Colon (tissue), 2 donors: ENCODE data around the gene RAE1.

Source experiments
- FAIRE-seq: peaks from 2 replicates; lab custom pipeline; 2012; peaks lifted over from hg19 to GRCh38; lab: Jason Lieb, UNC
- donor health status: control.
- donor health status: control.

Gene RAE1

DNA sequence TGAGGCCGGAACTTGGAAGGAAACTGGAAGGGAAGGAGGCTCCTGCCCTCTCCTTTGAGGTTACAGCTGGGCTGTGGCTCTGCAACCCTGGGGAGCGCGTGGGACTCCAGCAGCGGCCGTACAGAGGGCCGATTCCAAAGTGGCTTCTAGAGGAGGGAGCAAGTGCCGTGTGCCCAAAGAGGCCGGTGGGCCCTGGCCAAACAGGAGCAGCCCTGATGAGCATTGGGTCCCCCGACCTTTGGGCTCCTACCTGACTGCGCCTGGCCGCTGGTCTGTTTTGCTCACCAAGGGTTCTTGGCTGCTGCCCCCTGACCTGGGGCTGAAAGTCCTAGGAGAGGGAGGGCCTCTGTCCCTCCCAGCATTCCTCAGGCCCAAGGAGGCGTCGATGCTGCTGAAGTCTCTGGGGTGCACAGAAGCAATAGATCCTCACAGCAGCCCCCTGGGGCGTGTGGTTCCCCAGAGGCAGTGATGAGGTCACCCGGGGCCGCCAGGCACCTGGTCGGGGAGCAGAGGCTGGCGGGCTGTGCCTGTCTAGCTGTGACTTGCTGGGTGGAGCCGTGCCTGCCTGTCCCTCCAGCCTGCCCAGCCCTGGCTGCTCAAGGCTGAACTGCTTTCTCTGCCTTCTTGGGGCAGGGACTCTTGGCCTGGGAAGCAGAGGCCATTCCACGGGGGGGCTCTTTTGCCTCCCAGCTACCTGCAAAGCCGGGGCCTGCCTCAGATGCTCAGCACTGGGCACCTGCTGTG lies 49.9 kb downstream of the RAE1 start:
- FAIRE-seq: no peak

GRCh38 chr20:57401565-57401918 lies 50.5 kb downstream of the RAE1 start:
- FAIRE-seq: no peak

DNA sequence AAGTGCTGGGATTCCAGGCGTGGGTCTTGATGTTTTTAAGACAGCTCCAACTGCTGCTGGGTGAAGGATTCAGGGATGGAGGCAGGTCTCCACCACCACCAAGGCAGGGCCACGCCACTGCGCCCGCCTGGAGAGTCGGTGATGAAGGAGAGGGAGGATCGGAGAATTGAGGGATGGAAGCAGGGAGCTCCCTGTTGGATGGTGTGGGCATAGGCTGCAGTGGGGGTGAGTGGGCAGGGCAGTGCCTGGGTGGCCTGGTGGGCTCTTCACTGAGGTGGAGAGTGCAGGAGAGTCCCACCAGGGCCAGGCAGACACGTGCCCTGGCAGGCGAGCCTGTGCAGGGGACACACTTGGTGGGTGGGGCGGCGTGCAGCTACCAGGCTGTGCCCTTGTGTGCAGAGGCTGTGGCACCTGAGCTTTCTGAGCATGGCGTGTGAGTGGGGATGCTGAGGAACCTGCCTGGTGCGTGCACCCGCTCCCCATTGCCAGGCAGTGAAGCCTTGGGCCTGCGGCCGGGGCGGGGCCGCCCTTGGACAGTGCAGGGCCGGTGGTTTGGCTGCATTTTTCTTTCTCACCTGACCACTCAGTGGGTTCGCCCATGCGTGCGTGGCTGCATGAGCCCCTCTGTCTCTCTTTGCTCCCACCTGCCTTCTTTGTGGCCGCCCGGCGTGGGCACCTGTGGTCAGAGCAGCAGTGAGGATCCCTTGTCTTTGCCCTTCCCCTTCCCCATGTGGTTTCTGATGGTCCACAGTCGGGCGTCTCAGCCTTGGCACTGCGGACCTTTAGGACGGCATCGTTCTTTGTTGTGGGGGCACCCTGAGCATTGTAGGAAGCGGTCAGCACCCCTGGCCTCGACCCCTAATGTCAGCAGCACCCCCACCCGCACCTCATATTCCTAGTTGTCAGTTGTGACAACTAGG lies 51.4 kb downstream of the RAE1 start:
- FAIRE-seq: no peak

DNA sequence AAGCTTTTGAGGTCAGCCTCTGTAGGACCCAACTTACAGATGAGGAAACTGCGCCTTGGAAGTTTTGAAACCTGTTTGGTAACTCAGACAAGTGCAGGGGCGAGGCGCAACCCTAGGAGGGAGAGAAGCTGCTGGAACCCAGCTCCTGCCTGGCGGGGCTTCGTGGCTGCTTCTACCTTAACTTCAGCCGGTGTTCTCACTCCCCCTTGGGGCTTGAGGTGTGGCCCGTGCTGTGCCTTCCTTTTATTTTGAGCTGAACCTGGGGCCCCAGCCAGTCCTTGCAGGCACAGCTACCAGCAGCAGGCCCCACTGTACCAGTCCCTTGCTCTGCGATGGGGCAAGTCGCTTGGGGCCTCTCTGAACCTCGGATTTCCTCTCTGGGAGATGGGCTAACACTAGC lies 52.2 kb downstream of the RAE1 start:
- FAIRE-seq: no peak

GRCh38 chr20:57404006-57404405 lies 53.0 kb downstream of the RAE1 start:
- no peak for FAIRE-seq

- no peak for FAIRE-seq
Measured at GRCh38 chr20:57404419-57405072, 53.5 kb downstream of the RAE1 start.

DNA sequence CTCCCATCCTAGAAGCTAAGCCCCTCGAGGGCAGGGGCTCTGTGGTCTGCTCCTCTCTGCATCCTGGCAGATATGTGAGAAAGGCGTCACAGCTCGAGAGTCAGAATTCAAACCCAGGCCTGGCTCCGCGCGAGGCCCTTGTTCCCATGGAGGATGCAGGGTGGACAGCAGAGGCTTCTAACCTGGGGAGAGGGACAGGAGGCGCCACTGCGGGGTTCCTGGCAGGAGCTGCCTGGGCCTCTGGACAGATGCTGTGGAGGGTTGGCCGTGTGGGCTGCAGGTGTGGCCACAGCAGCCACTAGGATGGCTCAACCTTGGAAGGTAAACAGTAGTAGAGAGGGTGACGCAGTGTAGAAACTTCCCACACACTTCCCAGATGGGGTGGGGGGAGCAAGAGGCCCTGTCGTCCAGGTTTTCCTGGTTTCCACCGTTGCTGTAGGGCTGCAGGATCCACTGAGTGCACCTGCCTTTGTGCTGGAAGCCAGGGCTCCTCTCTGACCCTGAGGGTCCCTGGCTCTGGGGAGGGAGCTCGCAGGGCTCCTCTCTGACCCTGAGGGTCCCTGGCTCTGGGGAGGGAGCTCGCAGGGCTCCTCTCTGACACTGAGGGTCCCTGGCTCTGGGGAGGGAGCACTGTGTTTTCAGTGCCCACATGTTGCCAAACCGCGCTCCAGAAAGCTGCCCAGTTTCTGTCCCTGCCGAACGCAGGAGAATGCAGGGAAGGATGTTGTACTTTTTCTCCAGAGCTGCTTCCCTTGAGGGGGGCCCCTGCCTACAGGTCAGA lies 54.4 kb downstream of the RAE1 start:
- FAIRE-seq: no peak

GRCh38 chr20:57407541-57407956 lies 56.5 kb downstream of the RAE1 start:
- no peak for FAIRE-seq

GRCh38 chr20:57408131-57408530 lies 57.1 kb downstream of the RAE1 start:
- FAIRE-seq: no peak

DNA sequence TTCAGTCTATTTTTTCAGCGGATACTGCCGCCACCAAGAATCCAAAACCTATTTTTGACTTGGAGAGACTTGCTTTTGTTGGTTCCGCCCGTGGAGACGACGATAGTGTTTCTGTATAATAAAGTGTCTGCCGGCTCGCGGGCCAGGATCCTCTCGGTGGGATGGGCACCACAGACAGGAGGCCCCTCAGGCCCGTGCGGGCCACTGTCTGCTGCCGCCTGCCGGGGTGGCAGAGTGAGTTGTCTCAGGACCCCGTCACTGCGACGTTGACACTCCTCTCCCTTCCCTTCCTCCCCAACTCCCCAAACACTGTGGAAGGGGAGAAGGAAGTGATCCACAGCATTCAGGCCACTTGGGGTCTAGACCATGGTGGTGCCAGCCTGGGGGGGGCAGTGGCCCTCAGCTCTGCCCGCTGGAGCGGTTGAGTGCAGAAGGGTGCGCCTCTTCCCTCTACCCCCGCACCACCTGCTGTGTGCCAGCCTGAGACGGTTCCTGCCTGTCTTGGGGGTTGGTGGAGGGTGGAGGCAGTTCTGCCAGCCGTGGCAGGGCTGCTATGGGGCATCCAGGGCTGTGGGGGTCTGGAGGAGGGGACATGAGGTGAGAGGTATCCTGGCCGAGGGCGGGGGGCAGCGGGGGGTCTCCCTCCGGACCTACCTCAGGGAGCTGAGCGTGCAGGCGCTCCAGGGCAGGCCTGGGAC lies 57.6 kb downstream of the RAE1 start:
- FAIRE-seq: no peak

GRCh38 chr20:57409316-57409671 lies 58.2 kb downstream of the RAE1 start:
- no peak for FAIRE-seq

- no peak for FAIRE-seq
Measured at GRCh38 chr20:57409672-57410397, 58.8 kb downstream of the RAE1 start.

- FAIRE-seq: no peak
Measured at GRCh38 chr20:57410398-57410920, 59.4 kb downstream of the RAE1 start.

DNA sequence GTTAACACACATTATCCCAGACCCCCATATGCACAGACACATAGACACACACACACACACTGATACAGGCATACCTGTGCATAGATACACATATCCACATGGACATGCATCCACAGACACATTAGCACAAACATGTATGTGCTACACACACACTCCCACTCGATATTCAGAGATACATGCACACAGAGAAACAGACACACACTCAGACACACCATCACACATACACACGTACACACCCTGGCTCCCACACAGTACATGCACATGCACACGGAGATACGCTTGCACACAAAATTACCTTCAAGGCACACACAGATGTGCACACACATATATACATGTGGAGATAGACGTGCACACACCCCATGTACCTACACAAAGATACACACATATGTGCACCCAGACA lies 59.9 kb downstream of the RAE1 start:
- no peak for FAIRE-seq

DNA sequence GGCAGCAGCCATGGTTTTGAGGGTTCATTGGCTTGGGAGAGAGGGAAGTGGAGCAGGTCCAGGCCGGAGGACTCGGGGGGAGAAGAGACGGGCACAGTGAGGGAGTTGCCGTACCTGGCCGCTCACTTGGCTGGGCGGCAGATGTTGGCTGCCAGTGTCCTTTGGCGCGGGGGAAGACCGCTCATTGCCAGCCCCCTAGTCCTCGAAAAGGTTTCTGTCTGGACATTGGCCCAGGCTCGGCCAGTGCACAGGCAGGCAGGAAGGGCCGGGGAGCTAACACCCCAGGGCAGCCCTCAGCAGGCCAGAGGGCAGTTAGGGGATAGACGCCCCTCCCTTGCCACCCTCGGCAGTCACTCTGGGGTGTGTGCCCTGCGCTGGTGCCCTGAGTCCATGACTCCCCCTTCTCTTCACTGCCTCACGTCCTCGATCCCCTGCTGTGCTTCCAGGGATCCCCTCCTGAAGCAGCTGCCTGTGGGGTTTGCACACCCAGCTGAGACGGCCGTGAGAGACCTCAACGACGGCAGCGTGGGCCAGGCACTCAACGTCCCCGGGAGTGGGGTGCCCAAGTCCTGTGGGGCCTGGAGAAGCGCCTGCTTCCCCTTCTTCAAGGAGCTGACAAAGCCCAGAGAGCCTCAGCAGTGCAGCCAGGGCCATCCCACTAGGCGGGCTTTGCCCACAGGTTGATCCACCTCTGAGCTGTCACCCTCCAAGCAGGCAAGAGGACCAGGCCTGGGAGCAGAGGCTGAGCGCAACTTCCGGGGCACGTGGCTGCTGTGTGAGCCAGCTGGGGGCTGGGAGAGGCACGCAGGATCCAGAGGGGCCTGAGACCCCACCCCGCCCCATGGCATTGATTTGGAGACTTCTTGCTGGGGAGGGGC lies 60.6 kb downstream of the RAE1 start:
- FAIRE-seq: no peak

DNA sequence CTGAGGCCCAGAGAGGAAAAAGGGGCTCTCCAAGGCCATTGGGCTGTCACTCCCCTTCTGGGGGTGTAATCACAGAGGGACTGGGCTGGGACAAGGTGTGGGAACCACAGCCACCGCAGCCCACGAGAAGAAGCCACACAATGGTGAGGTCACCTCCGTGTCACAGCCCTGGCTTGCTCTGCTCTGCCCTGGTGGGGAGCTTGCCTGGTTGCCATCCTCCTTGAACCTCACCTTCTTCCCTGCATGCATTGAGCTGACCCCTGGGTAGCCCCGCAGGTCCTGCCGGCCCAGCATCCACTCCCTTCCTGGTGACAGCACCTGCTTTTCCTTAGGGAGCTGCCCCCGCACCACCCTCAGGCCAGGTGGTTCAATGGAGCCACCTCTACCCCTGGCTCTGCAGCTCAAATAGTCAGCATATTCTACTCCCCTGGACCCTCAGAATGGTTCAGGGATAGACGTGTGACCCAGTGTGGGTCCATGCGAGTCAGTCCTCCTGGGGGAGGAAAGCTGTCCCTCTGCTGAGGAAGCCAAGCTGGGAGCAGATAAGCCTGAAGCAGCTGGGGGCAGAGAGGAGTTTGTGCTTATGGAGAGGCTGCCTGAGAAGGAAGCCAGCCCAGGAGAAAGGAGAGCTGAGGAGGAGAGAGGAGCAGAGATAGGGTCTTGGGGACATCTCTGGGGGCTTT lies 61.4 kb downstream of the RAE1 start:
- FAIRE-seq: no peak

GRCh38 chr20:57413986-57414385 lies 62.9 kb downstream of the RAE1 start:
- FAIRE-seq: no peak

GRCh38 chr20:57414867-57415592 lies 64.0 kb downstream of the RAE1 start:
- no peak for FAIRE-seq
